ENCODE data around the gene KRTAP12-3.
"Not testable (repeated sequence)": the region's sequence is repeated elsewhere in the genome, so short reads cannot be mapped to it uniquely, and the experiment has no call there.

GRCh38 chr21:44637851-44638348, 19.8 kb upstream of the KRTAP12-3 start:
- TF ChIP-seq ZNF274 (IDR thresholded peaks at IDR 0.05; ENCODE audit: low read depth, low read length); YY1 (IDR thresholded peaks at IDR 0.05; ENCODE audit: insufficient read depth, insufficient read length): not testable (repeated sequence)

Measured in NT2/D1 (cell line).